ENCODE measurements around the gene GRID2IP. TPM values are rescaled to one million over a fixed set of nuclear protein-coding genes. Genes with fewer than 3 reads are reported as not detected.
A peak's percentile ranks its signal among the peaks of the same experiment; 100 is the strongest.
"Not testable (repeated sequence)": the region's sequence is repeated elsewhere in the genome, so short reads cannot be mapped to it uniquely, and the experiment has no call there.

Gene GRID2IP
- total and polyA plus RNA-seq, 2 donors from 2014 or later, result 0.11 to 0.76 TPM

- no peak overlapping the region for H3K27ac ChIP-seq (ENCODE audit: low read depth in 2 of 2, low read length in 2 of 2)
- no peaks in the 10 kb centered on the region for H3K4me1 ChIP-seq (ENCODE audit: control insufficient read depth in 2 of 3, insufficient read depth in 2 of 3, low read depth in 1 of 3, low read length in 3 of 3)
- no peak overlapping the region for H3K4me3 ChIP-seq (ENCODE audit: low read length in 3 of 3)
- intact Hi-C loops (cut with DNase I), result no loop called here
- FAIRE-seq (no peak), DNase-seq (no peak)
- H3K9me3 ChIP-seq (ENCODE audit: control insufficient read depth in 2 of 3, insufficient read depth in 1 of 3, low read length in 3 of 3), result no peaks in the 10 kb centered on the region
- no peak for TF ChIP-seq CTCF (IDR thresholded peaks at IDR 0.05; ENCODE audit: borderline replicate concordance, extremely low read depth, insufficient read depth)
- H3K27me3 ChIP-seq (ENCODE audit: control insufficient read depth, insufficient read depth, low read length), result no peaks in the 10 kb centered on the region
- H3K36me3 ChIP-seq (ENCODE audit: control insufficient read depth in 2 of 3, insufficient read depth in 3 of 3, low read length in 3 of 3), result peaks cover 0 to 31% (median 14%) of the 10 kb centered on the region in 3 donors
- no peak overlapping the region for H3K9ac ChIP-seq (ENCODE audit: low read length in 3 of 3)
Observed at GRCh38 chr7:6579446-6579845, 28.2 kb upstream of the GRID2IP start.

- Histone ChIP-seq H3K9me3 (ENCODE audit: control insufficient read depth in 2 of 3, insufficient read depth in 1 of 3, low read length in 3 of 3) (no peaks in the 10 kb centered on the region), H3K9ac (ENCODE audit: low read length in 3 of 3) (no peak overlapping the region), H3K27ac (ENCODE audit: low read depth in 2 of 2, low read length in 2 of 2) (peak overlapping the region in 1 of 2 donors; percentile 87), H3K4me3 (ENCODE audit: low read length in 3 of 3) (peak overlapping the region in 1 of 3 donors; percentile 81), H3K36me3 (ENCODE audit: control insufficient read depth in 2 of 3, insufficient read depth in 3 of 3, low read length in 3 of 3) (peaks cover 0 to 26% (median 11%) of the 10 kb centered on the region in 3 donors), H3K4me1 (ENCODE audit: control insufficient read depth in 2 of 3, insufficient read depth in 2 of 3, low read depth in 1 of 3, low read length in 3 of 3) (no peaks in the 10 kb centered on the region), H3K27me3 (ENCODE audit: control insufficient read depth, insufficient read depth, low read length) (no peaks in the 10 kb centered on the region)
- FAIRE-seq (no peak), DNase-seq (no peak)
- no peak for TF ChIP-seq CTCF (IDR thresholded peaks at IDR 0.05; ENCODE audit: borderline replicate concordance, extremely low read depth, insufficient read depth)
- intact Hi-C loops (cut with DNase I), result no loop called here
Observed at GRCh38 chr7:6578114-6579084, 27.1 kb upstream of the GRID2IP start.

GRCh38 chr7:6577369-6578113 is 26.3 kb upstream of the GRID2IP start, which contains the start of gene ZDHHC4:
ZDHHC4 (plus strand) TSS chr7:6577454; CDS start chr7:6580562, 3,108 bp downstream.
- intact Hi-C loops (cut with DNase I), result no loop called here
- Histone ChIP-seq H3K27ac (ENCODE audit: low read depth in 2 of 2, low read length in 2 of 2) (peak within 1 kb of the TSS; percentile 82 to 87), H3K36me3 (ENCODE audit: control insufficient read depth in 2 of 3, insufficient read depth in 3 of 3, low read length in 3 of 3) (peaks cover 0 to 18% (median 8%) of the 10 kb centered on the region in 3 donors), H3K4me1 (ENCODE audit: control insufficient read depth in 2 of 3, insufficient read depth in 2 of 3, low read depth in 1 of 3, low read length in 3 of 3) (no peaks in the 10 kb centered on the region), H3K9ac (ENCODE audit: low read length in 3 of 3) (peak within 1 kb of the TSS; percentile 20 to 70 (median 43)), H3K4me3 (ENCODE audit: low read length in 3 of 3) (peak within 1 kb of the TSS; percentile 61 to 81 (median 71)), H3K27me3 (ENCODE audit: control insufficient read depth, insufficient read depth, low read length) (no peaks in the 10 kb centered on the region), H3K9me3 (ENCODE audit: control insufficient read depth in 2 of 3, insufficient read depth in 1 of 3, low read length in 3 of 3) (no peaks in the 10 kb centered on the region)
- DNase-seq (peak; percentile 90 to 97 (median 94)), FAIRE-seq (no peak)
- TF ChIP-seq CTCF (IDR thresholded peaks at IDR 0.05; ENCODE audit: borderline replicate concordance, extremely low read depth, insufficient read depth), result no peak

GRCh38 chr7:6576867-6577368 is 25.7 kb upstream of the GRID2IP start:
- Histone ChIP-seq H3K9ac (ENCODE audit: low read length in 3 of 3) (peak overlapping the region in 1 of 3 donors; percentile 70), H3K4me3 (ENCODE audit: low read length in 3 of 3) (peak overlapping the region; percentile 56 to 81 (median 61)), H3K36me3 (ENCODE audit: control insufficient read depth in 2 of 3, insufficient read depth in 3 of 3, low read length in 3 of 3) (peaks cover 0 to 14% (median 6%) of the 10 kb centered on the region in 3 donors), H3K27ac (ENCODE audit: low read depth in 2 of 2, low read length in 2 of 2) (peak overlapping the region; percentile 82 to 87)
- H3K9me3 ChIP-seq (ENCODE audit: control insufficient read depth in 2 of 3, insufficient read depth in 1 of 3, low read length in 3 of 3); H3K27me3 ChIP-seq (ENCODE audit: control insufficient read depth, insufficient read depth, low read length); FAIRE-seq; intact Hi-C loops (cut with DNase I); H3K4me1 ChIP-seq (ENCODE audit: control insufficient read depth in 2 of 3, insufficient read depth in 2 of 3, low read depth in 1 of 3, low read length in 3 of 3): not testable (repeated sequence)
- DNase-seq, result peak in 3 of 5 donors; percentile 23 to 71 (median 36)
